ENCODE data around the gene ESRRG.

- TF ChIP-seq CTCF (IDR thresholded peaks at IDR 0.05) (no peak), EZH2 (IDR thresholded peaks at IDR 0.05; ENCODE audit: borderline replicate concordance, insufficient read depth, low read depth, low read length, poor library complexity, severe bottlenecking) (no peak)
Observed at GRCh38 chr1:216483672-216484401, 239.4 kb downstream of the ESRRG start.
